ENCODE data around the gene OR8J1.

OR8J1 gene

DNA sequence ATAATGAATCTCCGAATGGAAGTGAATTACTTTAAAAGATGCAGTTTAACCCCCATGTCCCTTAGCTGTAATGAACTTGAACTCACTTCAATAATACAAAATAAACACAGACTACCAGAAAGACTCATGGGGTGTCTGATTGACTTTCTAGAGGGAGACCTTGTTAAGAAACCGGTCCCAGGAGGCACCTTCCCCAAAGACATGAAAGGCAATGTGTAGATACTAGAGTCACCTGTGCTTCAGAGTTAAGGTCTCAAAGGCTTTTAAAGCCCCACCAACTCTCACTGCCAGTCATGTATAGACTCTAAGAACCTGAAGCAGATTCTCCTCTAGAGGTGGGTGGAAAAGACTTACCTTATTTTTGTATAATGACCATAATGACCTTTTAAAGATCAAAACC lies at the start of gene OR8J1:
Gene OR8J1 (plus strand): TSS at position 301 of the 400 bp plus-strand sequence. CDS start 5,956 bp downstream, outside the sequence.
- H3K4me3 ChIP-seq (ENCODE audit: low read length): no peak within 1 kb of the TSS
- TF ChIP-seq, protein P1, sequence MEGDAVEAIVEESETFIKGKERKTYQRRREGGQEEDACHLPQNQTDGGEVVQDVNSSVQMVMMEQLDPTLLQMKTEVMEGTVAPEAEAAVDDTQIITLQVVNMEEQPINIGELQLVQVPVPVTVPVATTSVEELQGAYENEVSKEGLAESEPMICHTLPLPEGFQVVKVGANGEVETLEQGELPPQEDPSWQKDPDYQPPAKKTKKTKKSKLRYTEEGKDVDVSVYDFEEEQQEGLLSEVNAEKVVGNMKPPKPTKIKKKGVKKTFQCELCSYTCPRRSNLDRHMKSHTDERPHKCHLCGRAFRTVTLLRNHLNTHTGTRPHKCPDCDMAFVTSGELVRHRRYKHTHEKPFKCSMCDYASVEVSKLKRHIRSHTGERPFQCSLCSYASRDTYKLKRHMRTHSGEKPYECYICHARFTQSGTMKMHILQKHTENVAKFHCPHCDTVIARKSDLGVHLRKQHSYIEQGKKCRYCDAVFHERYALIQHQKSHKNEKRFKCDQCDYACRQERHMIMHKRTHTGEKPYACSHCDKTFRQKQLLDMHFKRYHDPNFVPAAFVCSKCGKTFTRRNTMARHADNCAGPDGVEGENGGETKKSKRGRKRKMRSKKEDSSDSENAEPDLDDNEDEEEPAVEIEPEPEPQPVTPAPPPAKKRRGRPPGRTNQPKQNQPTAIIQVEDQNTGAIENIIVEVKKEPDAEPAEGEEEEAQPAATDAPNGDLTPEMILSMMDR (conservative IDR thresholded peaks at IDR 0.05; ENCODE audit: low read length): no peak
- DNase-seq (ENCODE audit: low read depth): no peak

GRCh38 chr11:56307836-56308235 lies 46.3 kb upstream of the OR8J1 start:
- TF ChIP-seq, protein P1 (conservative IDR thresholded peaks at IDR 0.05; ENCODE audit: low read length): no peak
- no peak for DNase-seq (ENCODE audit: low read depth)

DNA sequence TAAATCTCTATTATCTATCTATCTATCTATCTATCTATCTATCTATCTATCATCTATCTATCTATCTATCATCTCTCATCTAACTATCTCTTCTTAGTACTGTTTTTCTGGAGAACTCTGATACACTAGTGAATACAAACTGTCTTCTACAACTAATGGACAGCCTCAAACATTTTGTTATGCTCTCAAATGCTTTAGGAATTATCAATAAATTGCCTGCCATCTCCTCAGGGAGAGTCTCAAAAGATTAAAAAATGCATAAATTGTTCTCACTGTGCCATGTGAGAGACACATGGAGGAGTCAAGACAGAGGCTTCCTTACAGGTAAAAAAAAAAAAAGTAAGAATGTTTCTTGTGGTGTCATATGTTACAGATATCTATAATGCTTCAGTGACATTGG lies 39.2 kb upstream of the OR8J1 start, which contains the start of gene OR8K3:
Gene OR8K3 (plus strand): TSS at position 301 of the 400 bp plus-strand sequence. CDS start 3,163 bp downstream, outside the sequence.
- TF ChIP-seq, protein P1 (conservative IDR thresholded peaks at IDR 0.05; ENCODE audit: low read length): no peak
- H3K4me3 ChIP-seq (ENCODE audit: low read length): no peak within 1 kb of the TSS
- DNase-seq (ENCODE audit: low read depth): no peak

More at GRCh38 chr11:56307836-56308235, 46.3 kb upstream of the OR8J1 start:
- no peak overlapping the region for H3K4me3 ChIP-seq (ENCODE audit: low read length)

DNA sequence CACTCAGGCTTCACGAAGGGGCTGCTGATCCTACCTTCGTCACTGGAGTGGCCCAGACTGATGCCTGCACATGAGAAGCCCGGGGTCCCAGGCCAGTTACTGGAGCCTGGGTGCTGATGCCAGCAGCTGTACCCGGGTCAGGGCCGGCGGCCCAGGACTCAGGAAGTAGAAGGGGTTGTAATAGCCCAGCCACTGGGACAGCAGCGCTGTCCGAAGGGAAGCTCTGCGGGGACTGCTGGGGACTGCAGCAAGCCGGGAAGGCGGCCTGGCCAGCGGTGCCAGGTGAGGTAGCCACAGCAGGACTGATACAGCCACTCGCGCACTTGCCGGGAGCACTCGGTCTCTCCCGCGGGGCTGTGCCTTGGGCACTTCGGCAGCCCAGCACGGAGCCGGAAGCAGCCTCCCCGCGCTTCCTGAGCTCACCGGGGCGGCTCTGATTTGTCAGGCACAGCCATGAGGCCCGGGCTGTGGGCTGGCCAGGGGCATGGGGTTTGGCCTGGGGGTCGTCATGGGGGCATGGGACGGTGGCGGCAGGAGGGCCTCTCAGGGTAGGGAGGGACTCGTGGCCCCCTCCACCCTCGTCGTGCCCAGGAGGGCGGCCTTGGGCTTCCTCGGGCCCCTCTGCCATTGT lies 22.1 kb upstream of the OR8J1 start:
- no peak for DNase-seq (ENCODE audit: low read depth)
- no peak overlapping the region for H3K4me3 ChIP-seq (ENCODE audit: low read length)
- TF ChIP-seq, protein P1 (conservative IDR thresholded peaks at IDR 0.05; ENCODE audit: low read length): no peak

GRCh38 chr11:56333156-56333555 lies 20.9 kb upstream of the OR8J1 start:
- no peak overlapping the region for H3K4me3 ChIP-seq (ENCODE audit: low read length)
- no peak for DNase-seq (ENCODE audit: low read depth)
- TF ChIP-seq, protein P1 (conservative IDR thresholded peaks at IDR 0.05; ENCODE audit: low read length): no peak

DNA sequence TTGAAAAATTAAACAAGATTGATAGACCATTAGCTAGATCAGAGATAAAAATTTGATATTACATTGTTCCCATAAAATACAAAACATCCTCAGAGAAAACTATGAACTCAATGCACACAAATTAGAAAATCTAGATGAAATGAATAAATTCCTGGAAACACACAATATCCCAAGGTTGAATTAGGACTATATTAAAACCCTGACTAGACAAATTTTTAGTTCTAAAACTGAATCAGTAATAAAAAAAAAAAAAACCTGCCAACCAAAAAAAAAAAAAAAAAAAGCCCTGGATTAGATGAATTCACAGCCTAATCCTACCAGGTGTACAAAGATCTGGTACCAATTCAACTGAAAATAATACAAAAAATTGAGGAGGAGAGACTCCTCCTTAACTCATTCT lies 13.8 kb upstream of the OR8J1 start:
- TF ChIP-seq, protein P1 (conservative IDR thresholded peaks at IDR 0.05; ENCODE audit: low read length): no peak
- DNase-seq (ENCODE audit: low read depth): no peak
- H3K4me3 ChIP-seq (ENCODE audit: low read length): no peak overlapping the region

DNA sequence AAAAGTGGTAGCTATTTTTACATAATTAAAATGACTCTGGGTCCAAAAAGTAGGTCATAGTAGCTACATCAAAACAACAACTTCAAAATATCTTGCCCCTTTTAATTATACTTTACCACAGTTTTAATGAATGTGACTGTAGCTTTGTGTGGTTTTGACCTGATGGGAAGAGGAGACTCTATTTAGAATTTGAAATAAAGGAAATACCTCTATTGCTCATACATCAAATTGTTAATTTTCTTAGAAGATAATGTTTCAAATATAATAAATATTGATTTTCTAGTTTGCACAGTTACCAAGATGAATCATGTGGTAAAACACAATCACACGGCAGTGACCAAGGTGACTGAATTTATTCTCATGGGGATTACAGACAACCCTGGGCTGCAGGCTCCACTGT lies 8.4 kb upstream of the OR8J1 start, which contains the start of gene OR8K1:
Gene OR8K1 (plus strand): TSS at position 301 of the 400 bp plus-strand sequence. CDS start 0 bp downstream, at position 301.
- no peak within 1 kb of the TSS for H3K4me3 ChIP-seq (ENCODE audit: low read length)
- TF ChIP-seq, protein P1 (conservative IDR thresholded peaks at IDR 0.05; ENCODE audit: low read length): no peak
- DNase-seq (ENCODE audit: low read depth): no peak

Measured in AG10803 (cell line).